K562 (cell line): ENCODE measurements around the gene HMGXB3. TPM values are rescaled to one million over a fixed set of nuclear protein-coding genes. Genes with fewer than 3 reads are reported as not detected.

ENCODE experiments used
- ATAC-seq: fragments of 200-7000 bp; cut with Tn5 transposase; 3 replicates; pipeline ENCODE4 v1.9.1; 2020; ENCODE audit warnings: moderate library complexity
- BruUV-seq: library from RNA; stranded (reverse); fragments of 400-500 nt; replicated peaks from 2 replicates; lab custom pipeline; 2021; lab: Mats Ljungman, UMichigan
- CTCF ChIA-PET: fragments of 300-600 bp; formaldehyde crosslinking; extraction: SDS; loops from one replicate; lab custom pipeline; 2021; ENCODE audit warnings: low intra/inter-chr PET ratio; lab: Yijun Ruan, JAX
- POLR2A ChIA-PET: fragments of 300-600, 350-650 bp; sonication (Branson Sonifier 250); formaldehyde crosslinking; extraction: SDS; loops from one replicate; lab custom pipeline; 2021; ENCODE audit warnings: antibody characterized with exemption, inconsistent platforms; lab: Yijun Ruan, JAX
- DNase-seq, 4 experiments: peaks; one replicate each; pipeline versions ENCODE4 v3.0.0 to v3.0.0-alpha.2; 2011 to 2018; ENCODE audit warnings: low spot score in 3 of 4, mixed read lengths in 3 of 4; ENCODE audit errors: extremely low read depth in 1 of 4
- FAIRE-seq: peaks from 2 replicates; lab custom pipeline; 2011; peaks lifted over from hg19 to GRCh38; lab: Jason Lieb, UNC
- H2AFZ ChIP-seq: 2 replicates; pipeline ENCODE4 v1.6.0; 2011; ENCODE audit warnings: low read depth, low read length, control low read depth, inconsistent platforms
- H3K27ac ChIP-seq: fragments of 200-600 bp; 3 replicates; pipeline ENCODE4 v1.8.0; 2011; ENCODE audit warnings: low read depth, mild to moderate bottlenecking, control low read depth, inconsistent platforms, low read length, moderate library complexity, mixed read lengths; ENCODE audit errors: extremely low read depth
- H3K27me3 ChIP-seq, 2 experiments: fragments of 300-600 bp in 1 of 2; 2 replicates in 1 of 2; 3 replicates in 1 of 2; pipeline versions ENCODE4 v1.6.0 to v1.8.0; 2011; ENCODE audit warnings: inconsistent platforms in 2 of 2, low read length in 2 of 2, mild to moderate bottlenecking in 1 of 2, mixed read lengths in 1 of 2, moderate library complexity in 1 of 2; ENCODE audit not compliant: control insufficient read depth in 2 of 2, insufficient read depth in 2 of 2
- H3K36me3 ChIP-seq: fragments of 300-600 bp; 3 replicates; pipeline ENCODE4 v1.8.0; 2011; ENCODE audit warnings: mild to moderate bottlenecking, low read length, inconsistent platforms; ENCODE audit not compliant: control insufficient read depth, insufficient read depth
- H3K4me1 ChIP-seq, 2 experiments: fragments of 200-600 bp in 1 of 2; replicated peaks in 1 of 2; 2 replicates in 1 of 2; 3 replicates in 1 of 2; pipeline versions ENCODE4 v1.5.1 to v1.8.0; 2011; ENCODE audit warnings: inconsistent platforms in 2 of 2, low read length in 2 of 2, mild to moderate bottlenecking in 1 of 2, mixed read lengths in 1 of 2, moderate library complexity in 1 of 2; ENCODE audit not compliant: control insufficient read depth in 2 of 2, insufficient read depth in 2 of 2
- H3K4me2 ChIP-seq: 2 replicates; pipeline ENCODE4 v1.6.1; 2011; ENCODE audit warnings: low read length, control low read depth, inconsistent platforms, mixed read lengths; ENCODE audit not compliant: insufficient read depth
- H3K4me3 ChIP-seq: fragments of 200-600 bp; sonication (generic), shearing (Covaris generic); 2 replicates; pipeline ENCODE4 v1.5.1; 2016; ENCODE audit warnings: control low read depth, inconsistent platforms
- H3K79me2 ChIP-seq: fragments of 200-600 bp; 3 replicates; pipeline ENCODE4 v1.8.0; 2011; ENCODE audit warnings: low read length, inconsistent platforms; ENCODE audit not compliant: control insufficient read depth, insufficient read depth
- H3K9ac ChIP-seq, 2 experiments: 2 replicates each; pipeline versions ENCODE4 v1.6.0 to v1.6.1; 2011; ENCODE audit warnings: low read depth in 2 of 2, low read length in 2 of 2, control low read depth in 1 of 2, inconsistent platforms in 1 of 2, mild to moderate bottlenecking in 1 of 2, mixed read lengths in 1 of 2; ENCODE audit not compliant: insufficient read depth in 1 of 2
- H3K9me1 ChIP-seq: one replicate; pipeline ENCODE4 v1.6.0; 2011; ENCODE audit warnings: inconsistent platforms, mild to moderate bottlenecking, low read length, moderate library complexity; ENCODE audit not compliant: control insufficient read depth, insufficient read depth
- H3K9me3 ChIP-seq: replicated peaks from 2 replicates; pipeline ENCODE4 v1.5.1; 2011; ENCODE audit warnings: low read depth, low read length, inconsistent platforms; ENCODE audit not compliant: control insufficient read depth, insufficient read depth
- H4K20me1 ChIP-seq: replicated peaks from 2 replicates; pipeline ENCODE4 v1.6.1; 2011; ENCODE audit warnings: low read length, inconsistent platforms, mixed read lengths; ENCODE audit not compliant: control insufficient read depth, insufficient read depth
- KDM5B ChIP-seq: fragments of 200-600 bp; sonication (generic); IDR thresholded peaks from 2 replicates; pipeline ENCODE4 v1.6.1; 2012; ENCODE audit warnings: low read depth, mild to moderate bottlenecking, moderate library complexity, low read length, control low read depth, inconsistent platforms; ENCODE audit not compliant: insufficient replicate concordance
- MIER1 ChIP-seq: fragments of 450-650 bp; IDR thresholded peaks from 2 replicates; pipeline ENCODE4 v1.6.1; 2016; ENCODE audit warnings: antibody characterized with exemption, mild to moderate bottlenecking, low read depth
- SMC3 ChIP-seq: conservative IDR thresholded peaks from 2 replicates; pipeline ENCODE4 v1.6.1; 2011; ENCODE audit warnings: low read depth, low read length, improper control_type of control experiment; ENCODE audit not compliant: insufficient read depth
- TOE1 ChIP-seq, 2 experiments: fragments of 450-650 bp in 1 of 2; sonication (generic) in 1 of 2; formaldehyde crosslinking in 1 of 2; IDR thresholded peaks; 2 replicates each; pipeline versions ENCODE4 v1.7.1 to v1.8.0; 2016 to 2022; ENCODE audit warnings: borderline replicate concordance in 2 of 2, mild to moderate bottlenecking in 2 of 2, antibody characterized with exemption in 1 of 2, inconsistent platforms in 1 of 2, low read depth in 1 of 2, missing genetic modification reagents in 1 of 2, moderate library complexity in 1 of 2
- TRIM28 ChIP-seq: fragments of 450-650 bp; IDR thresholded peaks from 2 replicates; pipeline ENCODE4 v1.6.1; 2017
- ZNF263 ChIP-seq: sonication (generic); formaldehyde crosslinking; IDR thresholded peaks from 2 replicates; pipeline ENCODE4 v1.8.0; 2022; ENCODE audit warnings: mild to moderate bottlenecking, missing genetic modification reagents, borderline replicate concordance
- WGBS: fragments of 100-300 bp; shearing (Covaris generic); methylation state at CpG from one replicate; pipeline ENCODE4 v1.1.6; 2016; ENCODE audit warnings: low coverage, mixed read lengths; ENCODE audit not compliant: insufficient coverage; ENCODE audit errors: missing lambda C conversion rate; 5-methylcytosine and 5-hydroxymethylcytosine counted together
- in situ Hi-C: fragments of 300-500 bp; cut with MboI; formaldehyde crosslinking; loops from 4 replicates; pipeline ENCODE4 v1.15.0; 2018; ENCODE audit warnings: inconsistent platforms, mixed read lengths
- intact Hi-C: fragments of 100-400 bp; cut with micrococcal nuclease; formaldehyde crosslinking; loops from 2 replicates; pipeline ENCODE4 v1.14.2; 2022
- polyA plus RNA-seq, 8 experiments: library from polyadenylated mRNA; depleted of rRNA in 4 of 8; stranded (reverse) in 5 of 8; unstranded in 3 of 8; fragments of >200 nt; fragmentation: Nextera tagmentation in 2 of 8; fragmentation: Illumina TruSeq in 1 of 8; extraction: Ambion mirVana in 2 of 8; extraction: Trizol in 1 of 8; gene quantifications; 2 replicates each; pipeline versions ENCODE4 v1.2.1 to v1.2.3, GENCODE V29; 2011 to 2014; ENCODE audit warnings: inconsistent platforms in 1 of 8, missing spikeins in 1 of 8
- total RNA-seq, 7 experiments: library from RNA; depleted of rRNA in 6 of 7; stranded (reverse); fragments of >200 nt in 6 of 7; fragmentation: Illumina TruSeq in 2 of 7; extraction: Trizol in 2 of 7; gene quantifications; 2 replicates each; pipeline versions ENCODE4 v1.2.1 to v1.2.3, GENCODE V29; 2011 to 2021; ENCODE audit warnings: low replicate concordance in 1 of 7
- TF ChIP-seq, protein P1 (sequence below): fragments of 150-350 bp; IDR thresholded peaks from 2 replicates; pipeline ENCODE4 v1.6.1; 2014; ENCODE audit warnings: low read depth, mild to moderate bottlenecking, low read length, borderline replicate concordance
- TF ChIP-seq, protein P2 (sequence below): sonication (generic); formaldehyde crosslinking; IDR thresholded peaks from 2 replicates; pipeline ENCODE4 v1.4.0; 2020; ENCODE audit warnings: mild to moderate bottlenecking, missing genetic modification reagents
- TF ChIP-seq, protein P3 (sequence below): sonication (generic); formaldehyde crosslinking; IDR thresholded peaks from 2 replicates; pipeline ENCODE4 v1.5.0; 2020; ENCODE audit warnings: missing genetic modification reagents

The HMGXB3 gene
- total and polyA plus RNA-seq, 9 of the 15 experiments (the other 6 are each of a cell fraction or from before 2014, with no cell fraction given): 1.8 to 44.1 (median 32.2) TPM

DNA sequence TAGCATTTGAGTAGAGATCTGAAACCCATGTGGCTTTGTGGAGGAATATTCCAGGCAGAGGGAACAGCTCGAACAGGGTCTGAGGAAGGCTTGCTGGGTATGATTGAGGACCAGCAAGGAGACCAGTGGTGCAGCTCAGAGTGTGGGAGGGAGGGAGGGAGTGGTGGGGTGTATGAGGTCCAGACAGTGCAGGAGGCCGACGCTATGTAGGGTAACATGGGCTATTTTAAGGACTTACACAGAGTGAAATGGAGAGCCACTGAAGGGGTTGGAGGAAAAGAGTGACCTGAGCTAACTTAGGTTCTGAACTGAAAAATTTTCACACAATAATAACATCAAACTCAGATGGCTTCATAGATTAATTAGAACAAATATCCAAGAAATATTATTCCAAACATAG lies 41.9 kb downstream of the HMGXB3 start:
- no peak overlapping the region for H3K9ac ChIP-seq
- peaks cover 3% of the 10 kb centered on the region for H3K9me1 ChIP-seq
- ATAC-seq (no peak), FAIRE-seq (no peak), DNase-seq (no peak)
- TF ChIP-seq ZNF263 (CRISPR knock-in tag) (no peak), KDM5B (no peak), MIER1 (no peak), TOE1 (IDR thresholded peaks at IDR 0.05; ENCODE audit: borderline replicate concordance) (no peak), TOE1 (CRISPR knock-in tag; IDR thresholded peaks at IDR 0.05; ENCODE audit: borderline replicate concordance, low read depth) (no peak), SMC3 (no peak), TRIM28 (no peak)
- TF ChIP-seq, protein P1, sequence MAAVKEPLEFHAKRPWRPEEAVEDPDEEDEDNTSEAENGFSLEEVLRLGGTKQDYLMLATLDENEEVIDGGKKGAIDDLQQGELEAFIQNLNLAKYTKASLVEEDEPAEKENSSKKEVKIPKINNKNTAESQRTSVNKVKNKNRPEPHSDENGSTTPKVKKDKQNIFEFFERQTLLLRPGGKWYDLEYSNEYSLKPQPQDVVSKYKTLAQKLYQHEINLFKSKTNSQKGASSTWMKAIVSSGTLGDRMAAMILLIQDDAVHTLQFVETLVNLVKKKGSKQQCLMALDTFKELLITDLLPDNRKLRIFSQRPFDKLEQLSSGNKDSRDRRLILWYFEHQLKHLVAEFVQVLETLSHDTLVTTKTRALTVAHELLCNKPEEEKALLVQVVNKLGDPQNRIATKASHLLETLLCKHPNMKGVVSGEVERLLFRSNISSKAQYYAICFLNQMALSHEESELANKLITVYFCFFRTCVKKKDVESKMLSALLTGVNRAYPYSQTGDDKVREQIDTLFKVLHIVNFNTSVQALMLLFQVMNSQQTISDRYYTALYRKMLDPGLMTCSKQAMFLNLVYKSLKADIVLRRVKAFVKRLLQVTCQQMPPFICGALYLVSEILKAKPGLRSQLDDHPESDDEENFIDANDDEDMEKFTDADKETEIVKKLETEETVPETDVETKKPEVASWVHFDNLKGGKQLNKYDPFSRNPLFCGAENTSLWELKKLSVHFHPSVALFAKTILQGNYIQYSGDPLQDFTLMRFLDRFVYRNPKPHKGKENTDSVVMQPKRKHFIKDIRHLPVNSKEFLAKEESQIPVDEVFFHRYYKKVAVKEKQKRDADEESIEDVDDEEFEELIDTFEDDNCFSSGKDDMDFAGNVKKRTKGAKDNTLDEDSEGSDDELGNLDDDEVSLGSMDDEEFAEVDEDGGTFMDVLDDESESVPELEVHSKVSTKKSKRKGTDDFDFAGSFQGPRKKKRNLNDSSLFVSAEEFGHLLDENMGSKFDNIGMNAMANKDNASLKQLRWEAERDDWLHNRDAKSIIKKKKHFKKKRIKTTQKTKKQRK: no peak
- TF ChIP-seq, protein P2, sequence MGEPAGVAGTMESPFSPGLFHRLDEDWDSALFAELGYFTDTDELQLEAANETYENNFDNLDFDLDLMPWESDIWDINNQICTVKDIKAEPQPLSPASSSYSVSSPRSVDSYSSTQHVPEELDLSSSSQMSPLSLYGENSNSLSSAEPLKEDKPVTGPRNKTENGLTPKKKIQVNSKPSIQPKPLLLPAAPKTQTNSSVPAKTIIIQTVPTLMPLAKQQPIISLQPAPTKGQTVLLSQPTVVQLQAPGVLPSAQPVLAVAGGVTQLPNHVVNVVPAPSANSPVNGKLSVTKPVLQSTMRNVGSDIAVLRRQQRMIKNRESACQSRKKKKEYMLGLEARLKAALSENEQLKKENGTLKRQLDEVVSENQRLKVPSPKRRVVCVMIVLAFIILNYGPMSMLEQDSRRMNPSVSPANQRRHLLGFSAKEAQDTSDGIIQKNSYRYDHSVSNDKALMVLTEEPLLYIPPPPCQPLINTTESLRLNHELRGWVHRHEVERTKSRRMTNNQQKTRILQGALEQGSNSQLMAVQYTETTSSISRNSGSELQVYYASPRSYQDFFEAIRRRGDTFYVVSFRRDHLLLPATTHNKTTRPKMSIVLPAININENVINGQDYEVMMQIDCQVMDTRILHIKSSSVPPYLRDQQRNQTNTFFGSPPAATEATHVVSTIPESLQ (CRISPR knock-in tag): no peak
- TF ChIP-seq, protein P3, sequence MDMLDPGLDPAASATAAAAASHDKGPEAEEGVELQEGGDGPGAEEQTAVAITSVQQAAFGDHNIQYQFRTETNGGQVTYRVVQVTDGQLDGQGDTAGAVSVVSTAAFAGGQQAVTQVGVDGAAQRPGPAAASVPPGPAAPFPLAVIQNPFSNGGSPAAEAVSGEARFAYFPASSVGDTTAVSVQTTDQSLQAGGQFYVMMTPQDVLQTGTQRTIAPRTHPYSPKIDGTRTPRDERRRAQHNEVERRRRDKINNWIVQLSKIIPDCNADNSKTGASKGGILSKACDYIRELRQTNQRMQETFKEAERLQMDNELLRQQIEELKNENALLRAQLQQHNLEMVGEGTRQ (CRISPR knock-in tag): no peak
- 85% methylated on average over 3 of the region's 3 CpGs for WGBS
- H3K9me3 ChIP-seq: no peaks in the 10 kb centered on the region
- peaks cover 91% of the 10 kb centered on the region for H3K36me3 ChIP-seq
- intact Hi-C loops (no loop called here), in situ Hi-C loops (no loop called here)
- H3K27me3 ChIP-seq: no peaks in the 10 kb centered on the region
- BruUV-seq: no TSS peak
- H3K27ac ChIP-seq: no peak overlapping the region
- no peak overlapping the region for H3K4me2 ChIP-seq
- peaks cover 4 to 14% of the 10 kb centered on the region in 2 experiments; a peak in 4 of 5 replicates for H3K4me1 ChIP-seq
- ChIA-PET POLR2A (interaction anchor here (0.6 to 2.9 kb wide), 4 partner anchors 11 to 572 kb away, joined by 3 to 13 read pairs (median 4); no protein-coding TSS in a partner anchor), CTCF (no interaction called here)
- no peak overlapping the region for H3K4me3 ChIP-seq
- no peaks in the 10 kb centered on the region for H4K20me1 ChIP-seq
- H2AFZ ChIP-seq: no peak overlapping the region
- no peaks in the 10 kb centered on the region for H3K79me2 ChIP-seq
